Neutrophil (primary cell): Measurements from ENCODE around the gene DIP2C.

Experiments used
- H3K27ac ChIP-seq: fragments of 200-600 bp; sonication (generic); 2 replicates; pipeline ENCODE4 v1.5.1; 2016; ENCODE audit warnings: mild to moderate bottlenecking, moderate library complexity
- H3K27me3 ChIP-seq: fragments of 200-600 bp; sonication (generic); 2 replicates; pipeline ENCODE4 v1.6.0; 2016; ENCODE audit warnings: mild to moderate bottlenecking
- H3K36me3 ChIP-seq: fragments of 200-600 bp; sonication (generic); 2 replicates; pipeline ENCODE4 v1.5.1; 2017
- H3K4me1 ChIP-seq, 2 experiments: fragments of 200-600 bp in 1 of 2; sonication (generic) in 1 of 2; 1 replicate in 1 of 2; 2 replicates in 1 of 2; pipeline versions ENCODE4 v1.5.1 to v1.6.1; 2013 to 2016; ENCODE audit warnings: low read depth in 1 of 2, low read length in 1 of 2, mild to moderate bottlenecking in 1 of 2, moderate library complexity in 1 of 2; ENCODE audit not compliant: control insufficient read depth in 1 of 2, insufficient read depth in 1 of 2
- H3K4me3 ChIP-seq, 2 experiments: fragments of 200-600 bp in 1 of 2; sonication (generic) in 1 of 2; 1 replicate in 1 of 2; 2 replicates in 1 of 2; pipeline ENCODE4 v1.5.1; 2013 to 2016; ENCODE audit warnings: low read depth in 1 of 2, low read length in 1 of 2, mild to moderate bottlenecking in 1 of 2, moderate library complexity in 1 of 2
- H3K9me3 ChIP-seq: fragments of 200-600 bp; sonication (generic); 2 replicates; pipeline ENCODE4 v1.5.1; 2016
- TF ChIP-seq, protein P1 (sequence below): fragments of 200-600 bp; sonication (generic); IDR thresholded peaks from 2 replicates; pipeline ENCODE4 v1.5.1; 2016; ENCODE audit warnings: antibody characterized with exemption

The DIP2C gene

DNA sequence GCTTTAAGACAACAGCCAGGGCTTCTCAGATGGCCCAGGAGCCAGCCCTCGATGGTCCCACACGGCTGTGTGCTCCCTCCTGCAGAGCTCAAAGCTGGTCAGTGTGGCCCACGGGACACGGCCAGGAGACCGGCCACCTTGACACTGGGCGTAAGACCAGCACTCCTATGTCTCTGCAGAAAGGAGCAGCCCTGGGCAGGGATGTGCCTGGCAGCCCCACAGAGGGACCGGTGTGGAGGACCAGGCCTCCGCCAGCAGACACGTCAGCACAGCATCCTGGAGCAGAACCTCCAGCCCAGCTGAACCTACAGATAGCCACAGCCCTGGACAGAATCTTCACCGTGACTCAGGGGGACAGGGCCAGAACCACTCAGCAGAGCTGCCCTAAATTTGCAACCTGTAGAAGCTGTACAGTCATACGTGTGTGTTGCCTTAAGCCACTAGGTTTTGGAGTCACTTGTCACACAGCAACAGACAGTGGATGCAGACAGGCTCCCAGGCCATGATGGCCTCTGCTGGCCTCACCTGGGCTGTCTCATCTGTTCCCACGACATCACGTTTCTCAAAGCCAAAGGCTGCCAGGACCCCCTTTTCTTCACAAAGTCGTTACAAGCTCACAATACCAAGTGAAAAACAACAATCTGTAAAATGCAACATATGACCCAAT is 132.4 kb downstream of the DIP2C start:
- Histone ChIP-seq H3K27ac (no peak overlapping the region), H3K27me3 (peaks cover 12% of the 10 kb centered on the region), H3K4me3 (no peak overlapping the region), H3K4me1 (no peaks in the 10 kb centered on the region), H3K36me3 (no peaks in the 10 kb centered on the region), H3K9me3 (no peaks in the 10 kb centered on the region)
- TF ChIP-seq, protein P1, sequence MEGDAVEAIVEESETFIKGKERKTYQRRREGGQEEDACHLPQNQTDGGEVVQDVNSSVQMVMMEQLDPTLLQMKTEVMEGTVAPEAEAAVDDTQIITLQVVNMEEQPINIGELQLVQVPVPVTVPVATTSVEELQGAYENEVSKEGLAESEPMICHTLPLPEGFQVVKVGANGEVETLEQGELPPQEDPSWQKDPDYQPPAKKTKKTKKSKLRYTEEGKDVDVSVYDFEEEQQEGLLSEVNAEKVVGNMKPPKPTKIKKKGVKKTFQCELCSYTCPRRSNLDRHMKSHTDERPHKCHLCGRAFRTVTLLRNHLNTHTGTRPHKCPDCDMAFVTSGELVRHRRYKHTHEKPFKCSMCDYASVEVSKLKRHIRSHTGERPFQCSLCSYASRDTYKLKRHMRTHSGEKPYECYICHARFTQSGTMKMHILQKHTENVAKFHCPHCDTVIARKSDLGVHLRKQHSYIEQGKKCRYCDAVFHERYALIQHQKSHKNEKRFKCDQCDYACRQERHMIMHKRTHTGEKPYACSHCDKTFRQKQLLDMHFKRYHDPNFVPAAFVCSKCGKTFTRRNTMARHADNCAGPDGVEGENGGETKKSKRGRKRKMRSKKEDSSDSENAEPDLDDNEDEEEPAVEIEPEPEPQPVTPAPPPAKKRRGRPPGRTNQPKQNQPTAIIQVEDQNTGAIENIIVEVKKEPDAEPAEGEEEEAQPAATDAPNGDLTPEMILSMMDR: no peak

DNA sequence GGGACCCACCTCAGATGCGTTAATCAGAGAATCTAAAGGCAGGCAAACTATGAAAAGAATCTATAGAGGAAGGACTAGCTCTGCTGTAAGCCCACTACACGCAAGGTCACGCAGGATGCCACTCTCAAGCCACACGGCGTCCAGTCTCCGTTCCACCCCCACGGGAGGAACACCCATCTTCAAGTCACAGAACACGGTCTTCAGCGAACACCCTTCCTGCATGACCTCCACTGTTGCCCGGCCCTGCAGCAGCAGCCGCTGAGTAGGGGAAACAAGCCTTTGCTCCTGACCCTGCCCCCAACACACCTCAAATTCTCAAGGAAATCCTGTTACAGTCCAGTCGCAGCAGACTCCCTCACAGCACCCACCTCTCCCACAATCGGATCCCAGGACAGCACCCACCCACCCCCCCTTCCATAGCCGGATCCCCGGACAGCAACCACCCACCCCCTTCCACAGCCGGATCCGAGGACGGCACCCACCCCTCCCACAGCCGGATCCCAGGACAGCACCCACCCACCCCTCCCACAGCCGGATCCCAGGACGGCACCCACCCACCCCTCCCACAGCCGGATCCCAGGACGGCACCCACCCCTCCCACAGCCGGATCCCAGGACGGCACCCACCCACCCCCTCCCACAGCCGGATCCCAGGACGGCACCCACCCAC is 133.7 kb downstream of the DIP2C start:
- H3K36me3 ChIP-seq: no peaks in the 10 kb centered on the region
- no peaks in the 10 kb centered on the region for H3K9me3 ChIP-seq
- peaks cover 12% of the 10 kb centered on the region for H3K27me3 ChIP-seq
- no peak overlapping the region for H3K27ac ChIP-seq
- H3K4me1 ChIP-seq: no peaks in the 10 kb centered on the region
- H3K4me3 ChIP-seq: no peak overlapping the region
- TF ChIP-seq, protein P1: no peak

DNA sequence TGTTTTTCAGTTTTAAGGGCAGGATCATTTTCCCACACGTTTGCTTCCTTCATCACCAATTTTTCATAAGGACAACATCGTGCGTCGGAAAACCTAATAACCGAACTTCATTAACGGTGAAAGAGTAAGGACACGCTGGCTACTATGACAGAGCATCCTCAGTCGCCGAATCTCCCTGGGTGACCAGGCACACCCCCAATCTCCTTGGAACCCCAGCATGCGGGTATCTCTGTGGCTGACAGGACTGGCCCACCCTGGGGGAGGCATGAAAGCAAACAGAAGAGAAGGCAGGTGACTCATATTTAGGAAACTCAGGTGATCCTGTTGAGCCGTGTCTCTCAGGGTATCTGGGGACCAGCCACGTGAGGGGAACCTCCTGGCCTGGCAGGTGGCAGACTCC is 134.2 kb downstream of the DIP2C start:
- H3K4me3 ChIP-seq: no peak overlapping the region
- H3K27ac ChIP-seq: no peak overlapping the region
- H3K27me3 ChIP-seq: peaks cover 12% of the 10 kb centered on the region
- H3K4me1 ChIP-seq: no peaks in the 10 kb centered on the region
- H3K9me3 ChIP-seq: no peaks in the 10 kb centered on the region
- no peaks in the 10 kb centered on the region for H3K36me3 ChIP-seq
- TF ChIP-seq, protein P1: no peak

DNA sequence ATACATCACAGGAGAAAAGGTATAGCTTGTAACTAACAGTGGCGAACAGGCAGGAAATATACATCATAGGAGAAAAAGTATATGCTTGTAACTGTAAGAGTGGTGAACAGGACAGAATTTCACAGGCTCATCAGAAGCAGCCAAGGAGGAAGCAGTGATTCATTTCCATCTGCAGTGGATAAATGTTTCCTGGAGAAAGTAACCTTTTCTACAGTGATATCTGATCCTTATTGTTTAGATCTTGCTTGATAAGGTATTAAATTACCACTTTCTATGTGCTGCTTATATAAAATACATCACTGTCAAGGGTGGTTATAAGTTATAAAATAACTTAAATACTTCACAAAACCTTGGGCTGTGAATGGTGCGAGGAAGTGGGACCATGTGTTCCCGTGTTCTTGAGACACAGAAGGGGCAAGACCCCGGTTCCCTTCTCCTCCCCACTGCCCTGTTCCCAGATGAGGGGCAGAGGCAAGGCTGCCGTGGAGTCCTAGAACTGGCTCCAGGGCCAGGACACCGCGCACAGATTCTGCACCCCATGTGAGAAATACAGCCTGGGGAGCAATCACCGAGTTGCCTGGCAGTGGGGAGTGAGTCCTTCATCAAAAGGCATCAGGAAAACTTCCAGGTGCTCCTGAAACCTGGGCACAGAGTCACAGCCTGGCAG is 135.2 kb downstream of the DIP2C start:
- no peaks in the 10 kb centered on the region for H3K4me1 ChIP-seq
- H3K4me3 ChIP-seq: no peak overlapping the region

DNA sequence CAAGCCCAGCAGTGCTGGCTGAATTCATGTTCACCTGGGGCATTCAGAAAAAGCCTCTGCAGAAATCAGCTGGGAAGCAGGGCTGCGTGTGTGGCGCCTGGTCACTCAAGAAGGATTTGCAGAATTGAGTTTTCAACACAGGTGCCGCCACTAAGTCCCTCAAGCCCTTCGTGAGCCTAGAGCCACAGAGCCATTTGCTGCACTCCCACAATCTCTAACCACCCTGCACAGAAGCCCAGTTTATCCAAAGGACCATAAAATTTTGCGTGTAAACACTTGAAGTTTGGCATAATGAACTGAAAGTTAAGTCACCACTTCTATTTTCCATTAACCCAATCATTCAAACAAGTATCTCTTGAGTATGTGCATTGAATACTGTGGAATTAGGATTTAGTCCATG is 136.2 kb downstream of the DIP2C start:
- Histone ChIP-seq H3K36me3 (no peaks in the 10 kb centered on the region), H3K27me3 (peaks cover 15% of the 10 kb centered on the region), H3K4me1 (no peaks in the 10 kb centered on the region), H3K4me3 (no peak overlapping the region), H3K9me3 (no peaks in the 10 kb centered on the region), H3K27ac (no peak overlapping the region)
- TF ChIP-seq, protein P1: no peak

More for the DNA sequence above, 135.2 kb downstream of the DIP2C start:
- Histone ChIP-seq H3K36me3 (no peaks in the 10 kb centered on the region), H3K27ac (no peak overlapping the region), H3K27me3 (peaks cover 12% of the 10 kb centered on the region), H3K9me3 (no peaks in the 10 kb centered on the region)
- TF ChIP-seq, protein P1: no peak
